RWPE1 (cell line): ENCODE data around the gene SFMBT2.

Experiments used
- CTCF ChIA-PET: fragments of 350-600 bp; sonication (Branson Sonifier 250); formaldehyde crosslinking; extraction: SDS; loops from one replicate; lab custom pipeline; 2021; lab: Yijun Ruan, JAX
- POLR2A ChIA-PET: fragments of 400-600 bp; formaldehyde crosslinking; extraction: SDS; loops from one replicate; lab custom pipeline; 2020; ENCODE audit warnings: antibody characterized with exemption; ENCODE audit not compliant: low non-redundant PET; lab: Yijun Ruan, JAX
- DNase-seq: peaks from one replicate; pipeline ENCODE4 v3.0.0; 2012; ENCODE audit warnings: low spot score
- H3K27ac ChIP-seq: fragments of 450-650 bp; 2 replicates; pipeline ENCODE4 v1.5.1; 2017
- TF ChIP-seq, protein P1 (sequence below): fragments of 450-650 bp; conservative IDR thresholded peaks from 2 replicates; pipeline ENCODE4 v1.5.1; 2017; ENCODE audit warnings: low read depth, mild to moderate bottlenecking

The SFMBT2 gene

DNA sequence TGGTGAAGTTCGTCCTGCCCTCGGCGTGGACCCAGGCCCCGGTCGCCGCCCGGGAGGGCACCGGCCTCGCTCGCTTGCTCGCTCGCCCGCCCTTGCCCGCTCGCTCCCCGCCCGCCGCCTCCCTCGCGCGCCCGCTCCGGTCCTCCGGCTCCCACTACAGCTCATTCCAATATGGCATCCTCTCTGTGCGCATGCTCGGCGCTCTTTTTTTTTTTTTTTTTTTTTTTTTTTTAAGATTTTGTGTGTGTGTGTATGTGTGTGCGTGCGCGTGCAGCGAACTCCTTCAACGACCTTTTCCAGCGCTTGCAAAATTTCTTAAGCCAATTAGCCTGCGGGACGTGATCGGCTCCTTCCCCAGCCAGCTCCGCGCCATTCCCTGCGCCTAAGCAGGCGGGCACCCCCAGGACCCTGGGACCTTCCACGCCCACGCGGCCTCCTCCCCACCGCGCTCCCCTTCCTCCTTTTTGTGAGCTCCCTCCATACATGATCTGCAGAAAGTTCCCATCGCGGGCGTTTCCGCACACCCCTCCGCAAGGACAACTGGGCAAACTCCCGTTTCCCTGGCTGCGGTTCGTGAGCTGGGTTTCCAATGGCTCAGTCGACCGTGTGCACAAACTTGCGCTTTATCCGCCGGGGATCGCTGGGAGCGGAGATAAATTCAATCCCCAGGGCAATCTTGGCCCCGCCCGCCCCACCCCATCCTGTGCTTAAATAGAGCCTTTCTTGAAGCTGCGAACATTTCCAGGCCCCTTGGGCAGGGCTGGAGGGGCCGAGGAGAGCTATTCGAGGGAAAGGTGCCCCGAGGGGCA is at the start of gene SFMBT2:
Gene SFMBT2 (minus strand): TSS at position 173 of the 809 bp plus-strand sequence. CDS start 29,136 bp downstream, outside the sequence.
- peak; percentile 74 for DNase-seq
- ChIA-PET POLR2A (no interaction called here), CTCF (interaction anchor here (0.6 to 1.2 kb wide), 6 partner anchors 15 to 741 kb away, joined by 3 to 7 read pairs (median 4); no protein-coding TSS in a partner anchor)
- TF ChIP-seq, protein P1, sequence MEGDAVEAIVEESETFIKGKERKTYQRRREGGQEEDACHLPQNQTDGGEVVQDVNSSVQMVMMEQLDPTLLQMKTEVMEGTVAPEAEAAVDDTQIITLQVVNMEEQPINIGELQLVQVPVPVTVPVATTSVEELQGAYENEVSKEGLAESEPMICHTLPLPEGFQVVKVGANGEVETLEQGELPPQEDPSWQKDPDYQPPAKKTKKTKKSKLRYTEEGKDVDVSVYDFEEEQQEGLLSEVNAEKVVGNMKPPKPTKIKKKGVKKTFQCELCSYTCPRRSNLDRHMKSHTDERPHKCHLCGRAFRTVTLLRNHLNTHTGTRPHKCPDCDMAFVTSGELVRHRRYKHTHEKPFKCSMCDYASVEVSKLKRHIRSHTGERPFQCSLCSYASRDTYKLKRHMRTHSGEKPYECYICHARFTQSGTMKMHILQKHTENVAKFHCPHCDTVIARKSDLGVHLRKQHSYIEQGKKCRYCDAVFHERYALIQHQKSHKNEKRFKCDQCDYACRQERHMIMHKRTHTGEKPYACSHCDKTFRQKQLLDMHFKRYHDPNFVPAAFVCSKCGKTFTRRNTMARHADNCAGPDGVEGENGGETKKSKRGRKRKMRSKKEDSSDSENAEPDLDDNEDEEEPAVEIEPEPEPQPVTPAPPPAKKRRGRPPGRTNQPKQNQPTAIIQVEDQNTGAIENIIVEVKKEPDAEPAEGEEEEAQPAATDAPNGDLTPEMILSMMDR: no peak
- peak within 1 kb of the TSS; percentile 74 for H3K27ac ChIP-seq

GRCh38 chr10:7460006-7460405 is 49.2 kb upstream of the SFMBT2 start:
- TF ChIP-seq, protein P1: no peak
- ChIA-PET CTCF (interaction anchor here (0.7 kb wide), 1 partner anchor 348 kb away, joined by 3 read pairs; no protein-coding TSS in a partner anchor), POLR2A (no interaction called here)
- no peak for DNase-seq
- no peak overlapping the region for H3K27ac ChIP-seq

GRCh38 chr10:7458556-7458955 is 47.7 kb upstream of the SFMBT2 start:
- POLR2A ChIA-PET: no interaction called here

DNA sequence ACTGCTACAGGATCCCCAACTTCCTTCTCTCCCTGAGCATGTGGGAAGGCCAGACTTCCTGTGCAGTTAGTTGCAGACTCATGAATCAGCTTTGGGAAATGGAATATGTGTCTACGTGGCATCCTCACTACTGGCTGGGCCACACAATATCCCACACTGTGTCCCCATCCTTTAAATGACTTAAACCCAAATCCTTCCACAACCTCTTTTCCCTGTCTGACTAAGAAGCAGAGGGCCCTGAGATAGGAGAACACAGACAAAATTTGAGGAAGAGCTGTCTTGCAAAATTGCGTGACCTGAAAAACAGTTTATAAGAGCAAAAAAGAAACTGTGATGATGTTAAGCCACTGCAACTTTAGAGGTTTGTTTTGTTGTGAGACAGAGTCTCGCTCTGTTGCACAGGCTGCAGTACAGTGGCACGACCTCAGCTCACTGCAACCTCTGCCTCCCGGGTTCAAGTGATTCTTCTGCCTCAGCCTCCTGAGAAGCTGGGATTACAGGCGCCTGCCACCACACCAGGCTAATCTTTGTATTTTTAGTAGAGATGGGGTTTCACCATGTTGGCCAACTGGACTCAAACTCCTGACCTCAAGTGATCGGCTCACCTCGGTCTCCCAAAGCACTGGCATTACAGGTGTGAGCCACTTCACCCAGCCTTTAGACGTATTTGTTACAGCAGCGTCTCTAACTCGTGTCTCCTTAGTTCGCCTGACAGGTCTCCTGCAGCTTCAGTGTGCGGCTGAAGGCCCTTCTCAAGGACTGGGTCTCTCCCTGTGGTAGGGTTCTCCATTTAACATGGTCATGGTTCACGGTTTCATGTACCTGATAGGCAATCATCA is 46.9 kb upstream of the SFMBT2 start:
- ChIA-PET CTCF (interaction anchor here (0.7 kb wide), 1 partner anchor 604 kb away, joined by 4 read pairs; no protein-coding TSS in a partner anchor), POLR2A (no interaction called here)
- DNase-seq: no peak
- TF ChIP-seq, protein P1: no peak
- no peak overlapping the region for H3K27ac ChIP-seq

More at GRCh38 chr10:7458556-7458955, 47.7 kb upstream of the SFMBT2 start:
- CTCF ChIA-PET: no interaction called here
- no peak for DNase-seq
- H3K27ac ChIP-seq: no peak overlapping the region
- TF ChIP-seq, protein P1: no peak

GRCh38 chr10:7449063-7449695 is 38.3 kb upstream of the SFMBT2 start:
- no peak for DNase-seq
- CTCF ChIA-PET: no interaction called here
- POLR2A ChIA-PET: no interaction called here
- TF ChIP-seq, protein P1: no peak
- no peak overlapping the region for H3K27ac ChIP-seq
